GM23338 (cell line): ENCODE data around the gene CUBN. TPM values are rescaled to one million over a fixed set of nuclear protein-coding genes. Genes with fewer than 3 reads are reported as not detected.

Experiments
- ATAC-seq: fragments of 200-7000 bp; cut with Tn5 transposase; 3 replicates; pipeline ENCODE4 v1.9.1; 2020
- DNase-seq: peaks from one replicate; pipeline ENCODE4 v3.0.0-alpha.2; 2015; ENCODE audit warnings: low spot score
- H2AFZ ChIP-seq: fragments of 200-600 bp; sonication (generic); 2 replicates; pipeline ENCODE4 v1.8.0; 2016; ENCODE audit warnings: antibody characterized with exemption, mild to moderate bottlenecking, moderate library complexity
- H3F3A ChIP-seq: fragments of 200-600 bp; sonication (generic); replicated peaks from 2 replicates; pipeline ENCODE4 v1.8.0; 2017; ENCODE audit warnings: antibody characterized with exemption, mixed run types, low read depth
- H3K27ac ChIP-seq: fragments of 200-600 bp; sonication (generic); 2 replicates; pipeline ENCODE4 v1.6.1; 2016; ENCODE audit warnings: low read depth
- H3K27me3 ChIP-seq: fragments of 200-600 bp; sonication (generic); 2 replicates; pipeline ENCODE4 v1.8.0; 2016; ENCODE audit warnings: mild to moderate bottlenecking, mixed run types, moderate library complexity; ENCODE audit not compliant: insufficient read depth
- H3K36me3 ChIP-seq: fragments of 200-600 bp; sonication (generic); 2 replicates; pipeline ENCODE4 v1.8.0; 2016; ENCODE audit warnings: mild to moderate bottlenecking; ENCODE audit not compliant: insufficient read depth
- H3K4me1 ChIP-seq: fragments of 200-600 bp; sonication (generic); 2 replicates; pipeline ENCODE4 v1.8.0; 2016; ENCODE audit warnings: mild to moderate bottlenecking, moderate library complexity; ENCODE audit not compliant: insufficient read depth
- H3K4me2 ChIP-seq: fragments of 200-600 bp; sonication (generic); 2 replicates; pipeline ENCODE4 v1.7.1; 2017; ENCODE audit warnings: mixed run types
- H3K4me3 ChIP-seq: fragments of 200-600 bp; sonication (generic); 2 replicates; pipeline ENCODE4 v1.6.1; 2016; ENCODE audit warnings: mixed run types
- H3K79me2 ChIP-seq: fragments of 200-600 bp; sonication (generic); replicated peaks from 2 replicates; pipeline ENCODE4 v1.8.0; 2017; ENCODE audit warnings: mild to moderate bottlenecking; ENCODE audit not compliant: insufficient read depth
- H3K9me2 ChIP-seq: fragments of 200-600 bp; sonication (generic); 2 replicates; pipeline ENCODE4 v1.8.0; 2017; ENCODE audit not compliant: insufficient read depth
- H4K20me1 ChIP-seq: fragments of 200-600 bp; sonication (generic); replicated peaks from 2 replicates; pipeline ENCODE4 v1.8.0; 2017; ENCODE audit warnings: mild to moderate bottlenecking; ENCODE audit not compliant: insufficient read depth
- H3K27ac Mint-ChIP-seq: 2 replicates; pipeline ENCODE4 v1.8.0; 2020; ENCODE audit warnings: inconsistent platforms, mild to moderate bottlenecking, moderate library complexity, mixed read lengths
- H3K27me3 Mint-ChIP-seq: 3 replicates; pipeline ENCODE4 v1.8.0; 2022; ENCODE audit warnings: low read depth, mild to moderate bottlenecking, moderate library complexity, mixed read lengths, inconsistent platforms; ENCODE audit not compliant: insufficient read depth, poor library complexity
- H3K36me3 Mint-ChIP-seq: 3 replicates; pipeline ENCODE4 v1.8.0; 2021; ENCODE audit warnings: low read depth, mild to moderate bottlenecking, inconsistent platforms, moderate library complexity, mixed read lengths
- H3K4me1 Mint-ChIP-seq: 3 replicates; pipeline ENCODE4 v1.8.0; 2020; ENCODE audit warnings: mild to moderate bottlenecking, inconsistent platforms, mixed read lengths
- H3K4me3 Mint-ChIP-seq: 3 replicates; pipeline ENCODE4 v1.8.0; 2021; ENCODE audit warnings: moderate library complexity, mild to moderate bottlenecking, inconsistent platforms, mixed read lengths
- H3K9me3 Mint-ChIP-seq: 3 replicates; pipeline ENCODE4 v1.8.0; 2020; ENCODE audit warnings: moderate library complexity, mild to moderate bottlenecking, inconsistent platforms, mixed read lengths
- CREB1 ChIP-seq: fragments of 250-450 bp; sonication (Bioruptor Pico); IDR thresholded peaks from 2 replicates; pipeline ENCODE4 v1.5.0; 2020; ENCODE audit warnings: low read depth, mild to moderate bottlenecking, moderate library complexity
- CTCF ChIP-seq, 2 experiments: fragments of 200-600 bp in 1 of 2; sonication (generic) in 1 of 2; conservative IDR thresholded peaks; 2 replicates each; pipeline versions ENCODE4 v1.5.1 to v1.6.1; 2016 to 2017; ENCODE audit warnings: antibody characterized with exemption in 2 of 2, low read depth in 2 of 2, mild to moderate bottlenecking in 2 of 2, moderate library complexity in 1 of 2
- ETS1 ChIP-seq: IDR thresholded peaks from 2 replicates; pipeline ENCODE4 v1.6.1; 2016; ENCODE audit warnings: antibody characterized with exemption
- EZH2phosphoT487 ChIP-seq: fragments of 200-600 bp; sonication (generic); IDR thresholded peaks from one replicate; pipeline ENCODE4 v1.8.1; 2018; ENCODE audit warnings: antibody characterized with exemption; ENCODE audit not compliant: unreplicated experiment
- JUNB ChIP-seq: IDR thresholded peaks from one replicate; pipeline ENCODE4 v1.6.1; 2016; ENCODE audit warnings: antibody characterized with exemption; ENCODE audit not compliant: unreplicated experiment
- POLR2AphosphoS5 ChIP-seq: IDR thresholded peaks from 2 replicates; pipeline ENCODE4 v1.6.1; 2016; ENCODE audit warnings: antibody characterized with exemption, low read depth
- STAT1 ChIP-seq: IDR thresholded peaks from one replicate; pipeline ENCODE4 v1.6.1; 2016; ENCODE audit warnings: antibody characterized with exemption; ENCODE audit not compliant: unreplicated experiment
- ZNF114 ChIP-seq: fragments of 250-450 bp; sonication (Bioruptor Pico); IDR thresholded peaks from 2 replicates; pipeline ENCODE4 v1.5.0; 2020; ENCODE audit warnings: mild to moderate bottlenecking, moderate library complexity
- ZNF331 ChIP-seq: fragments of 250-450 bp; sonication (Bioruptor Pico); IDR thresholded peaks from 2 replicates; pipeline ENCODE4 v1.5.0; 2020; ENCODE audit warnings: low read depth, mild to moderate bottlenecking, moderate library complexity
- ZNF462 ChIP-seq: fragments of 250-450 bp; sonication (Bioruptor Pico); IDR thresholded peaks from 2 replicates; pipeline ENCODE4 v1.5.0; 2020; ENCODE audit warnings: mild to moderate bottlenecking, moderate library complexity
- polyA plus RNA-seq: library from polyadenylated mRNA; unstranded; fragments of >200 nt; fragmentation: Nextera tagmentation; extraction: Ambion mirVana; gene quantifications from 2 replicates; pipeline ENCODE4 v1.2.1, GENCODE V29; 2016
- total RNA-seq: library from RNA; depleted of rRNA; stranded (reverse); fragments of >200 nt; shearing (Covaris generic); gene quantifications from 2 replicates; pipeline ENCODE4 v1.2.3, GENCODE V29; 2014

CUBN gene
- total and polyA plus RNA-seq, 2 experiments from 2014 or later, result 0.06 to 1.8 TPM

GRCh38 chr10:17134737-17135260 is 5.2 kb upstream of the CUBN start (continued):
- no peak for TF ChIP-seq EZH2phosphoT487
- no peak for TF ChIP-seq CTCF (conservative IDR thresholded peaks at IDR 0.05; ENCODE audit: low read depth in 2 of 2)
- TF ChIP-seq JUNB, result no peak

GRCh38 chr10:17134282-17134681 is 4.7 kb upstream of the CUBN start:
- H3K36me3 Mint-ChIP-seq, result no peaks in the 10 kb centered on the region
- Histone ChIP-seq H3K36me3 (no peaks in the 10 kb centered on the region), H3K79me2 (no peaks in the 10 kb centered on the region), H3K4me3 (no peak overlapping the region), H4K20me1 (no peaks in the 10 kb centered on the region), H3F3A (no peaks in the 10 kb centered on the region), H3K4me1 (0 out of 2 replicates have a peak, but pooled peaks cover 7% of the 10 kb centered on the region), H3K9me2 (no peaks in the 10 kb centered on the region), H2AFZ (no peak overlapping the region), H3K27me3 (no peaks in the 10 kb centered on the region), H3K4me2 (no peak overlapping the region), H3K27ac (no peak overlapping the region)
- DNase-seq (no peak), ATAC-seq (no peak)
- no peak overlapping the region for H3K4me3 Mint-ChIP-seq
- no peaks in the 10 kb centered on the region for H3K9me3 Mint-ChIP-seq
- peaks cover 14% of the 10 kb centered on the region for H3K4me1 Mint-ChIP-seq
- H3K27me3 Mint-ChIP-seq, result no peaks in the 10 kb centered on the region
- no peak overlapping the region for H3K27ac Mint-ChIP-seq
- TF ChIP-seq POLR2AphosphoS5, result no peak
- no peak for TF ChIP-seq ZNF462 (CRISPR knock-in tag)
- no peak for TF ChIP-seq ZNF331
- TF ChIP-seq STAT1, result no peak
- TF ChIP-seq ETS1, result no peak
- TF ChIP-seq CREB1 (CRISPR knock-in tag), result no peak
- TF ChIP-seq EZH2phosphoT487, result no peak
- no peak for TF ChIP-seq CTCF (conservative IDR thresholded peaks at IDR 0.05; ENCODE audit: low read depth in 2 of 2)
- TF ChIP-seq ZNF114, result no peak
- no peak for TF ChIP-seq JUNB
